OCI-LY1 (cell line): ENCODE data around the gene RPL27A.

Source experiments
- H2AFZ ChIP-seq: fragments of 200-600 bp; sonication (generic), shearing (Covaris generic); 2 replicates; pipeline ENCODE4 v1.6.0; 2014; ENCODE audit warnings: antibody characterized with exemption, mild to moderate bottlenecking, low read length
- H3F3A ChIP-seq: fragments of 200-600 bp; sonication (generic), shearing (Covaris generic); 2 replicates; pipeline ENCODE4 v1.6.0; 2014; ENCODE audit warnings: mild to moderate bottlenecking, antibody characterized with exemption, low read length, moderate library complexity; ENCODE audit not compliant: insufficient read depth
- H3K27ac ChIP-seq: fragments of 200-600 bp; sonication (generic); 2 replicates; pipeline ENCODE4 v1.5.1; 2014; ENCODE audit warnings: low read length, mixed run types, mild to moderate bottlenecking, low read depth; ENCODE audit not compliant: poor library complexity, severe bottlenecking
- H3K27me3 ChIP-seq: fragments of 200-600 bp; sonication (generic); 2 replicates; pipeline ENCODE4 v1.6.0; 2014; ENCODE audit warnings: antibody characterized with exemption, mild to moderate bottlenecking, low read length, moderate library complexity; ENCODE audit not compliant: insufficient read depth
- H3K36me3 ChIP-seq: fragments of 200-600 bp; sonication (generic); 2 replicates; pipeline ENCODE4 v1.6.1; 2014; ENCODE audit warnings: mild to moderate bottlenecking, antibody characterized with exemption, low read length, moderate library complexity, mixed read lengths; ENCODE audit not compliant: insufficient read depth
- H3K4me1 ChIP-seq: fragments of 200-600 bp; sonication (generic); 2 replicates; pipeline ENCODE4 v1.5.1; 2014; ENCODE audit warnings: mild to moderate bottlenecking, low read length, moderate library complexity; ENCODE audit not compliant: insufficient read depth, severe bottlenecking
- H3K4me2 ChIP-seq: fragments of 200-600 bp; sonication (generic), shearing (Covaris generic); 2 replicates; pipeline ENCODE4 v1.6.1; 2014; ENCODE audit warnings: low read length
- H3K4me3 ChIP-seq: fragments of 200-600 bp; sonication (generic); 2 replicates; pipeline ENCODE4 v1.5.1; 2014; ENCODE audit warnings: low read length, low read depth, mild to moderate bottlenecking, mixed read lengths; ENCODE audit not compliant: poor library complexity, severe bottlenecking
- H3K79me2 ChIP-seq: fragments of 200-600 bp; shearing (Covaris generic); 2 replicates; pipeline ENCODE4 v1.6.1; 2016; ENCODE audit warnings: mixed run types, low read length, mixed read lengths; ENCODE audit not compliant: insufficient read depth
- H3K9ac ChIP-seq: fragments of 200-600 bp; sonication (generic), shearing (Covaris generic); 2 replicates; pipeline ENCODE4 v1.6.1; 2014; ENCODE audit warnings: mild to moderate bottlenecking, low read length, mixed read lengths
- H3K9me2 ChIP-seq: fragments of 200-600 bp; sonication (generic), shearing (Covaris generic); 2 replicates; pipeline ENCODE4 v1.6.1; 2014; ENCODE audit warnings: low read depth, mild to moderate bottlenecking, low read length, mixed read lengths
- H3K9me3 ChIP-seq: fragments of 200-600 bp; shearing (Covaris generic); 2 replicates; pipeline ENCODE4 v1.6.1; 2014; ENCODE audit warnings: low read length, mixed read lengths
- H4K20me1 ChIP-seq: fragments of 200-600 bp; sonication (generic), shearing (Covaris generic); 2 replicates; pipeline ENCODE4 v1.6.0; 2016; ENCODE audit warnings: mild to moderate bottlenecking, low read length; ENCODE audit not compliant: insufficient read depth
- EZH2 ChIP-seq: fragments of 200-600 bp; sonication (generic), shearing (Covaris generic); IDR thresholded peaks from 2 replicates; pipeline ENCODE4 v1.8.0; 2017; ENCODE audit warnings: borderline replicate concordance, mixed run types, mild to moderate bottlenecking, antibody characterized with exemption, low read length, moderate library complexity, mixed read lengths
- TF ChIP-seq, protein P1 (sequence below): fragments of 200-600 bp; sonication (generic), shearing (Covaris generic); IDR thresholded peaks from 2 replicates; pipeline ENCODE4 v1.5.1; 2017; ENCODE audit warnings: mild to moderate bottlenecking, antibody characterized with exemption, low read length, moderate library complexity, mixed read lengths

RPL27A gene

GRCh38 chr11:8709777-8710176, 27.2 kb downstream of the RPL27A start:
- Histone ChIP-seq H2AFZ (no peak overlapping the region), H3F3A (no peaks in the 10 kb centered on the region), H3K4me3 (no peak overlapping the region), H3K27ac (no peak overlapping the region), H3K27me3 (no peaks in the 10 kb centered on the region; the same call in 1 of the 2 replicates), H3K9ac (no peak overlapping the region), H4K20me1 (no peaks in the 10 kb centered on the region), H3K36me3 (no peaks in the 10 kb centered on the region), H3K4me2 (no peak overlapping the region), H3K9me2 (no peaks in the 10 kb centered on the region), H3K4me1 (no peaks in the 10 kb centered on the region), H3K79me2 (no peaks in the 10 kb centered on the region), H3K9me3 (no peaks in the 10 kb centered on the region)
- TF ChIP-seq, protein P1, sequence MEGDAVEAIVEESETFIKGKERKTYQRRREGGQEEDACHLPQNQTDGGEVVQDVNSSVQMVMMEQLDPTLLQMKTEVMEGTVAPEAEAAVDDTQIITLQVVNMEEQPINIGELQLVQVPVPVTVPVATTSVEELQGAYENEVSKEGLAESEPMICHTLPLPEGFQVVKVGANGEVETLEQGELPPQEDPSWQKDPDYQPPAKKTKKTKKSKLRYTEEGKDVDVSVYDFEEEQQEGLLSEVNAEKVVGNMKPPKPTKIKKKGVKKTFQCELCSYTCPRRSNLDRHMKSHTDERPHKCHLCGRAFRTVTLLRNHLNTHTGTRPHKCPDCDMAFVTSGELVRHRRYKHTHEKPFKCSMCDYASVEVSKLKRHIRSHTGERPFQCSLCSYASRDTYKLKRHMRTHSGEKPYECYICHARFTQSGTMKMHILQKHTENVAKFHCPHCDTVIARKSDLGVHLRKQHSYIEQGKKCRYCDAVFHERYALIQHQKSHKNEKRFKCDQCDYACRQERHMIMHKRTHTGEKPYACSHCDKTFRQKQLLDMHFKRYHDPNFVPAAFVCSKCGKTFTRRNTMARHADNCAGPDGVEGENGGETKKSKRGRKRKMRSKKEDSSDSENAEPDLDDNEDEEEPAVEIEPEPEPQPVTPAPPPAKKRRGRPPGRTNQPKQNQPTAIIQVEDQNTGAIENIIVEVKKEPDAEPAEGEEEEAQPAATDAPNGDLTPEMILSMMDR = no peak
- no peak for TF ChIP-seq EZH2

DNA sequence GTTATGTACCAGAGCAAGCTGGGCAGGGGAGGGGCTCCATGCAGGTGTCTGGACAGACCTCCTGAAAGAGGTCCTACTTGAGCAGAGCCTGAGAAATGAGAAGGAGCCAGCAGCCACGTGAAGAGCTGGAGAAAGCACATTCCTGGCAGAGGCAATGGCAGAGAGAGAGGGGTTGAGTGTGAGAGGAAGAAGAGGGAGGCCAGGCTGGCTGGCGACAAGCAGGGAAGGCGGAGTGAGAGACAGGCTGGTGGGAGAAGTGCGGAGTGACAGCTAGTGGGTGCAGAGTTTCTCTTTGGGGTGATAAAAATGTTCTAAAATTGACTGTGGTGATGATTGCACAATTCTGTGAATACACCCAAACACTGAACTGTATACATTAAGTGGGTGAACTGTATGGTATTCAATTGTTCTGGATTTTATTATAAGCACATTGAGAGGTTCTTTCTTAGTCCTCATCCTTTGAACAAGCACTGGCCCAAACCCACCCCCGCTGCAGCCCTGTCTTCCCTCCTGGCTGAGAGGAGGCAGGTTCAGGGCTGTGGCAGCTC, 29.4 kb downstream of the RPL27A start:
- Histone ChIP-seq H3K79me2 (no peaks in the 10 kb centered on the region), H3K9me2 (no peaks in the 10 kb centered on the region), H3K27ac (no peak overlapping the region), H3K4me1 (no peaks in the 10 kb centered on the region), H3K9me3 (no peaks in the 10 kb centered on the region), H3K9ac (no peak overlapping the region), H3K36me3 (no peaks in the 10 kb centered on the region), H3K4me2 (no peak overlapping the region), H3K27me3 (peaks cover 3% of the 10 kb centered on the region; the same call in 1 of the 2 replicates), H3F3A (no peaks in the 10 kb centered on the region), H4K20me1 (no peaks in the 10 kb centered on the region), H2AFZ (no peak overlapping the region), H3K4me3 (no peak overlapping the region)
- TF ChIP-seq, protein P1 = no peak
- no peak for TF ChIP-seq EZH2

GRCh38 chr11:8712506-8712905, 29.9 kb downstream of the RPL27A start:
- H2AFZ ChIP-seq = no peak overlapping the region
- H3K4me2 ChIP-seq = no peak overlapping the region
- H3K27me3 ChIP-seq = peaks cover 3% of the 10 kb centered on the region; the same call in 1 of the 2 replicates
- H3K9me3 ChIP-seq = no peaks in the 10 kb centered on the region
- no peaks in the 10 kb centered on the region for H4K20me1 ChIP-seq
- TF ChIP-seq EZH2 = no peak
- TF ChIP-seq, protein P1 = no peak
- no peaks in the 10 kb centered on the region for H3K36me3 ChIP-seq
- no peaks in the 10 kb centered on the region for H3K79me2 ChIP-seq
- no peaks in the 10 kb centered on the region for H3K9me2 ChIP-seq
- H3K4me1 ChIP-seq = no peaks in the 10 kb centered on the region
- no peak overlapping the region for H3K9ac ChIP-seq
- H3F3A ChIP-seq = no peaks in the 10 kb centered on the region
- H3K27ac ChIP-seq = no peak overlapping the region
- H3K4me3 ChIP-seq = no peak overlapping the region
